ENCODE results near the gene HDAC10. TPM values are rescaled to one million over a fixed set of nuclear protein-coding genes. Genes with fewer than 3 reads are reported as not detected.
"Not testable (repeated sequence)": the region's sequence is repeated elsewhere in the genome, so short reads cannot be mapped to it uniquely, and the experiment has no call there.

HDAC10 gene
- total RNA-seq, 1 experiment from 2014 or later, result 52.9 TPM

GRCh38 chr22:50275181-50276055 lies 24.4 kb upstream of the HDAC10 start:
- H3K27ac Mint-ChIP-seq (ENCODE audit: unreplicated experiment), result no peak overlapping the region

DNA sequence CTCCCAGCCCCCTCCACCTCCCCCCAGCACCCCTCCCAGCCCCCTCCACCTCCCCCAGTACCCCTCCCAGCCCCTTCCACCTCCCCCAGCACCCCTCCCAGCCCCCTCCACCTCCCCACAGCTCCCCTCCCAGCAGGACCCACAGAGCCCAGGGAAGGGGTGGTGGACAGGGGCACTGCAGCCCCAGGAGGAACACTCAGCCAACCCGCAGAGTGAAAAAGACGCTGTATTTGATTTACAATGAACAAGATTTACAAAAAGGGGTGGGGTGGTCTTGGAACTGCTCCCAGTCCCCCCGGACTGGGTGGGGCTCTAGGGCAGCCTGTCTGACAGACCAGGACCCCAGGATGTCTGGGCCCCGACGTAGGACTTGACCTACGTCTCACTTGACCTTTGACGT lies 23.7 kb upstream of the HDAC10 start:
- Mint-ChIP-seq H3K27me3 (ENCODE audit: unreplicated experiment) (no peaks in the 10 kb centered on the region), H3K4me1 (ENCODE audit: low read depth, unreplicated experiment) (peaks cover 10% of the 10 kb centered on the region), H3K4me3 (ENCODE audit: low read depth, unreplicated experiment) (no peak overlapping the region), H3K9me3 (ENCODE audit: low read depth, unreplicated experiment) (no peaks in the 10 kb centered on the region), H3K36me3 (ENCODE audit: insufficient read depth, unreplicated experiment) (peaks cover 84% of the 10 kb centered on the region), H3K27ac (ENCODE audit: unreplicated experiment) (no peak overlapping the region)
- intact Hi-C loops (cut with micrococcal nuclease; ENCODE audit: unreplicated experiment), result loop anchor here (5.0 kb wide), 1 partner anchor 53 kb away; the partner anchor contains the start of gene DENND6B
- TF ChIP-seq, protein P1, sequence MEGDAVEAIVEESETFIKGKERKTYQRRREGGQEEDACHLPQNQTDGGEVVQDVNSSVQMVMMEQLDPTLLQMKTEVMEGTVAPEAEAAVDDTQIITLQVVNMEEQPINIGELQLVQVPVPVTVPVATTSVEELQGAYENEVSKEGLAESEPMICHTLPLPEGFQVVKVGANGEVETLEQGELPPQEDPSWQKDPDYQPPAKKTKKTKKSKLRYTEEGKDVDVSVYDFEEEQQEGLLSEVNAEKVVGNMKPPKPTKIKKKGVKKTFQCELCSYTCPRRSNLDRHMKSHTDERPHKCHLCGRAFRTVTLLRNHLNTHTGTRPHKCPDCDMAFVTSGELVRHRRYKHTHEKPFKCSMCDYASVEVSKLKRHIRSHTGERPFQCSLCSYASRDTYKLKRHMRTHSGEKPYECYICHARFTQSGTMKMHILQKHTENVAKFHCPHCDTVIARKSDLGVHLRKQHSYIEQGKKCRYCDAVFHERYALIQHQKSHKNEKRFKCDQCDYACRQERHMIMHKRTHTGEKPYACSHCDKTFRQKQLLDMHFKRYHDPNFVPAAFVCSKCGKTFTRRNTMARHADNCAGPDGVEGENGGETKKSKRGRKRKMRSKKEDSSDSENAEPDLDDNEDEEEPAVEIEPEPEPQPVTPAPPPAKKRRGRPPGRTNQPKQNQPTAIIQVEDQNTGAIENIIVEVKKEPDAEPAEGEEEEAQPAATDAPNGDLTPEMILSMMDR (IDR thresholded peaks at IDR 0.05; ENCODE audit: unreplicated experiment), result no peak
- no peak for DNase-seq
- CTCF ChIA-PET, result no interaction called here
- no TSS peak for BruUV-seq (replicated peaks)

More at GRCh38 chr22:50275181-50276055, 24.4 kb upstream of the HDAC10 start:
- Mint-ChIP-seq H3K9me3 (ENCODE audit: low read depth, unreplicated experiment) (no peaks in the 10 kb centered on the region), H3K36me3 (ENCODE audit: insufficient read depth, unreplicated experiment) (peaks cover 79% of the 10 kb centered on the region), H3K4me1 (ENCODE audit: low read depth, unreplicated experiment) (peaks cover 10% of the 10 kb centered on the region), H3K27me3 (ENCODE audit: unreplicated experiment) (no peaks in the 10 kb centered on the region), H3K4me3 (ENCODE audit: low read depth, unreplicated experiment) (no peak overlapping the region)
- TSS peak; percentile 79 for BruUV-seq (replicated peaks)
- no peak for DNase-seq
- intact Hi-C loops (cut with micrococcal nuclease; ENCODE audit: unreplicated experiment), result no loop called here
- CTCF ChIA-PET, result interaction anchor here (0.6 to 1.4 kb wide), 2 partner anchors 18 to 288 kb away, joined by 3 to 5 read pairs; no protein-coding TSS in a partner anchor
- TF ChIP-seq, protein P1 (IDR thresholded peaks at IDR 0.05; ENCODE audit: unreplicated experiment), result no peak

DNA sequence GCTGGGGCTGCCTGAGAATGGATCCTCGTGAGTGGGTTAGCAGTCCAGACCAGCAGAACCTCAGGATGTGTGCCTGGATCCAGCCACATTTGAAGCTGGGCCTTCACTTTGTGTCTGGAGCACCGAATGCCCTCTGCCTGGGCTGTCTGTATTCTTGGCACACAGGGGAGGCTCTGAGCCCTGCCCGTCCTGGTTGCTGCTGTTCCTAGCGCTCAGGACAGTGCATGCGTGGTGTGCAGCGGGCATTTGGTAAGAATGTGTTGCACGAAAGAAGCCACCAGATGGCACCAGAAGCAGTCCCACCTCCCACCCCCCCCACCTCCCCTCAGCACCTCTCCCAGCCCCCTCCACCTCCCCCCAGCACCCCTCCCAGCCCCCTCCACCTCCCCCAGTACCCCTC lies 23.2 kb upstream of the HDAC10 start:
- intact Hi-C loops (cut with micrococcal nuclease; ENCODE audit: unreplicated experiment), result loop anchor here (5.0 kb wide), 1 partner anchor 53 kb away; the partner anchor contains the start of gene DENND6B
- BruUV-seq (replicated peaks), result no TSS peak
- H3K36me3 Mint-ChIP-seq (ENCODE audit: insufficient read depth, unreplicated experiment), result peaks cover 84% of the 10 kb centered on the region
- CTCF ChIA-PET, result no interaction called here
- H3K9me3 Mint-ChIP-seq (ENCODE audit: low read depth, unreplicated experiment), result no peaks in the 10 kb centered on the region
- no peaks in the 10 kb centered on the region for H3K27me3 Mint-ChIP-seq (ENCODE audit: unreplicated experiment)
- H3K4me1 Mint-ChIP-seq (ENCODE audit: low read depth, unreplicated experiment), result peaks cover 13% of the 10 kb centered on the region
- DNase-seq, result peak; percentile 60
- peak overlapping the region; percentile 52 for H3K27ac Mint-ChIP-seq (ENCODE audit: unreplicated experiment)
- no peak overlapping the region for H3K4me3 Mint-ChIP-seq (ENCODE audit: low read depth, unreplicated experiment)
- TF ChIP-seq, protein P1 (IDR thresholded peaks at IDR 0.05; ENCODE audit: unreplicated experiment), result peak; percentile 44

- Mint-ChIP-seq H3K36me3 (ENCODE audit: insufficient read depth, unreplicated experiment) (peaks cover 83% of the 10 kb centered on the region), H3K4me1 (ENCODE audit: low read depth, unreplicated experiment) (peaks cover 18% of the 10 kb centered on the region), H3K27ac (ENCODE audit: unreplicated experiment) (peak overlapping the region; percentile 52)
- BruUV-seq (replicated peaks); DNase-seq; H3K9me3 Mint-ChIP-seq (ENCODE audit: low read depth, unreplicated experiment); H3K27me3 Mint-ChIP-seq (ENCODE audit: unreplicated experiment); H3K4me3 Mint-ChIP-seq (ENCODE audit: low read depth, unreplicated experiment); CTCF ChIA-PET: not testable (repeated sequence)
- intact Hi-C loops (cut with micrococcal nuclease; ENCODE audit: unreplicated experiment), result loop anchor here (5.0 kb wide), 1 partner anchor 54 kb away; the partner anchor contains the start of gene DENND6B
These were observed 22.7 kb upstream of the HDAC10 start for GRCh38 chr22:50273781-50274180.

- CTCF ChIA-PET, result interaction anchor here (0.7 kb wide), 1 partner anchor 10 kb away, joined by 4 read pairs; no protein-coding TSS in a partner anchor
- not testable (repeated sequence) for H3K27ac Mint-ChIP-seq (ENCODE audit: unreplicated experiment); H3K27me3 Mint-ChIP-seq (ENCODE audit: unreplicated experiment); DNase-seq; H3K9me3 Mint-ChIP-seq (ENCODE audit: low read depth, unreplicated experiment); BruUV-seq (replicated peaks); H3K4me3 Mint-ChIP-seq (ENCODE audit: low read depth, unreplicated experiment)
- peaks cover 22% of the 10 kb centered on the region for H3K4me1 Mint-ChIP-seq (ENCODE audit: low read depth, unreplicated experiment)
- peaks cover 83% of the 10 kb centered on the region for H3K36me3 Mint-ChIP-seq (ENCODE audit: insufficient read depth, unreplicated experiment)
- intact Hi-C loops (cut with micrococcal nuclease; ENCODE audit: unreplicated experiment), result loop anchor here (5.0 kb wide), 1 partner anchor 54 kb away; the partner anchor contains the start of gene DENND6B
These were observed 22.3 kb upstream of the HDAC10 start for GRCh38 chr22:50273352-50273751.
